ENCODE measurements around the gene LRMDA. TPM values are rescaled to one million over a fixed set of nuclear protein-coding genes. Genes with fewer than 3 reads are reported as not detected.

LRMDA gene
- total and polyA plus RNA-seq, 2 of the 8 experiments (the other 6 are each of a cell fraction or from before 2014, with no cell fraction given): 0.86 to 2.8 TPM

GRCh38 chr10:76117949-76118348 lies 686.5 kb downstream of the LRMDA start (continued):
- TF ChIP-seq ATF2 (IDR thresholded peaks at IDR 0.05; ENCODE audit: low read length): no peak
